Smooth muscle cell (in vitro differentiated cells): ENCODE data around the gene OR5B3. TPM values are rescaled to one million over a fixed set of nuclear protein-coding genes. Genes with fewer than 3 reads are reported as not detected.

Experiments used
- DNase-seq: peaks from one replicate; lab custom pipeline; 2025; ENCODE audit not compliant: unreplicated experiment; lab: John Stamatoyannopoulos, UW
- H2AFZ ChIP-seq: fragments of 200-600 bp; sonication (generic); 2 replicates; pipeline ENCODE4 v1.6.0; 2016; ENCODE audit warnings: antibody characterized with exemption, low read depth, mild to moderate bottlenecking
- H3F3A ChIP-seq: fragments of 200-600 bp; sonication (generic); 2 replicates; pipeline ENCODE4 v1.6.0; 2017; ENCODE audit warnings: antibody characterized with exemption, low read depth
- H3K27ac ChIP-seq: fragments of 200-600 bp; sonication (generic); 2 replicates; pipeline ENCODE4 v1.5.1; 2016; ENCODE audit warnings: low read depth, mild to moderate bottlenecking
- H3K27me3 ChIP-seq: fragments of 200-600 bp; sonication (generic); 2 replicates; pipeline ENCODE4 v1.6.1; 2016; ENCODE audit warnings: low read depth, mild to moderate bottlenecking
- H3K36me3 ChIP-seq: fragments of 200-600 bp; sonication (generic); 2 replicates; pipeline ENCODE4 v1.5.1; 2016; ENCODE audit warnings: low read depth
- H3K4me1 ChIP-seq: fragments of 200-600 bp; sonication (generic); 2 replicates; pipeline ENCODE4 v1.5.1; 2016; ENCODE audit warnings: low read depth
- H3K4me2 ChIP-seq: fragments of 200-600 bp; sonication (generic); 2 replicates; pipeline ENCODE4 v1.6.0; 2016; ENCODE audit warnings: mild to moderate bottlenecking
- H3K4me3 ChIP-seq: fragments of 200-600 bp; sonication (generic); 2 replicates; pipeline ENCODE4 v1.5.1; 2016; ENCODE audit warnings: mild to moderate bottlenecking
- H3K79me2 ChIP-seq: fragments of 200-600 bp; sonication (generic); 2 replicates; pipeline ENCODE4 v1.6.0; 2016; ENCODE audit warnings: low read depth, mild to moderate bottlenecking
- H3K9ac ChIP-seq: fragments of 200-600 bp; sonication (generic); 2 replicates; pipeline ENCODE4 v1.6.0; 2016; ENCODE audit warnings: low read depth
- H3K9me3 ChIP-seq: fragments of 200-600 bp; sonication (generic); replicated peaks from 2 replicates; pipeline ENCODE4 v1.5.1; 2016; ENCODE audit warnings: low read depth
- H4K20me1 ChIP-seq: fragments of 200-600 bp; sonication (generic); 2 replicates; pipeline ENCODE4 v1.6.0; 2016; ENCODE audit warnings: low read depth
- CTCF ChIP-seq: fragments of 200-600 bp; sonication (generic); IDR thresholded peaks from 2 replicates; pipeline ENCODE4 v1.5.1; 2017; ENCODE audit warnings: borderline replicate concordance, mild to moderate bottlenecking, antibody characterized with exemption; ENCODE audit not compliant: insufficient read depth, poor library complexity, severe bottlenecking
- WGBS: methylation state at CpG from one replicate; pipeline ENCODE4 v1.1.7; 2016; ENCODE audit warnings: low lambda C conversion rate; 5-methylcytosine and 5-hydroxymethylcytosine counted together
- polyA plus RNA-seq: library from polyadenylated mRNA; unstranded; fragments of >200 nt; fragmentation: Nextera tagmentation; extraction: Ambion mirVana; gene quantifications from 2 replicates; pipeline ENCODE4 v1.2.1, GENCODE V29; 2016
- total RNA-seq: library from RNA; depleted of rRNA; stranded (reverse); fragments of >200 nt; gene quantifications from 2 replicates; pipeline ENCODE4 v1.2.3, GENCODE V29; 2014

The OR5B3 gene
- total and polyA plus RNA-seq, 2 experiments from 2014 or later = not detected

- Histone ChIP-seq H3K4me2 (no peak within 1 kb of the TSS), H4K20me1 (no peaks in the 10 kb centered on the region), H2AFZ (no peak within 1 kb of the TSS), H3F3A (no peaks in the 10 kb centered on the region), H3K27ac (no peak within 1 kb of the TSS), H3K36me3 (no peaks in the 10 kb centered on the region), H3K9me3 (no peaks in the 10 kb centered on the region), H3K9ac (no peak within 1 kb of the TSS), H3K79me2 (no peaks in the 10 kb centered on the region), H3K27me3 (no peaks in the 10 kb centered on the region), H3K4me3 (no peak within 1 kb of the TSS), H3K4me1 (no peaks in the 10 kb centered on the region)
- TF ChIP-seq CTCF = no peak
- no peak for DNase-seq
- 94% methylated on average over 1 of the region's 1 CpG for WGBS
These were observed 35.5 kb upstream of the OR5B3 start, which contains the start of gene OR5B12 for GRCh38 chr11:58442136-58442535. TSS of gene OR5B12 (minus strand) at chr11:58442236. CDS start at chr11:58440151, 2,085 bp downstream.

DNA sequence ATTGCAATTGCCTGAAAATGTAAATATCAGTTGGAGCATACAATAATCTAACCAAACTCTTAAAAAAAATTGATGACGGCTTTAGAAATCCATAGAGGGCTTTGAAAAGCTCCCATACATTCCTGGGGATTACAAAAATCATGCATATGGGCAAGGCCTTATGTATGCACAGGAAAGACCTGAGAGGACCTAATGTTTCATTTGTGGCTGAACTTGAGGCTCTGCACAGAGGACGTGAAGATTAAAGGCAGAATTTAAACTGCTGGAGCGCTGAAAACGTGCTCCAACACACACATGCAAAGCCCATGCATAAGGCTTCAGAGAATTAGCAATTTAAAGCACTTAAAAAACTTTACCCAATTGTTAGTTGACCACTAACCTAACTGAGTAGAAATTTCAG is 31.8 kb upstream of the OR5B3 start:
- no peak for TF ChIP-seq CTCF
- no peaks in the 10 kb centered on the region for H3F3A ChIP-seq
- H3K4me3 ChIP-seq = no peak overlapping the region
- 54% methylated on average over 4 of the region's 4 CpGs for WGBS
- no peaks in the 10 kb centered on the region for H4K20me1 ChIP-seq
- H3K9ac ChIP-seq = no peak overlapping the region
- H3K4me2 ChIP-seq = no peak overlapping the region
- no peaks in the 10 kb centered on the region for H3K27me3 ChIP-seq
- no peak overlapping the region for H3K27ac ChIP-seq
- no peaks in the 10 kb centered on the region for H3K79me2 ChIP-seq
- H2AFZ ChIP-seq = no peak overlapping the region
- no peaks in the 10 kb centered on the region for H3K36me3 ChIP-seq
- H3K9me3 ChIP-seq = no peaks in the 10 kb centered on the region
- DNase-seq = no peak
- H3K4me1 ChIP-seq = no peaks in the 10 kb centered on the region

- Histone ChIP-seq H3K4me3 (no peak overlapping the region), H3K4me2 (no peak overlapping the region), H3K79me2 (no peaks in the 10 kb centered on the region), H3K27me3 (no peaks in the 10 kb centered on the region), H2AFZ (no peak overlapping the region), H3F3A (no peaks in the 10 kb centered on the region), H3K9me3 (no peaks in the 10 kb centered on the region), H3K4me1 (no peaks in the 10 kb centered on the region), H3K27ac (no peak overlapping the region), H3K36me3 (no peaks in the 10 kb centered on the region), H3K9ac (no peak overlapping the region), H4K20me1 (no peaks in the 10 kb centered on the region)
- no peak for DNase-seq
- 78% methylated on average over 3 of the region's 3 CpGs for WGBS
- no peak for TF ChIP-seq CTCF
These were observed 27.5 kb upstream of the OR5B3 start for GRCh38 chr11:58434217-58434616.

GRCh38 chr11:58433638-58434203 is 27.0 kb upstream of the OR5B3 start:
- no peak overlapping the region for H3K9ac ChIP-seq
- no peaks in the 10 kb centered on the region for H3K9me3 ChIP-seq
- no peak overlapping the region for H3K27ac ChIP-seq
- H3K27me3 ChIP-seq = no peaks in the 10 kb centered on the region
- TF ChIP-seq CTCF = no peak
- H3K4me2 ChIP-seq = no peak overlapping the region
- H3K79me2 ChIP-seq = no peaks in the 10 kb centered on the region
- H3K36me3 ChIP-seq = no peaks in the 10 kb centered on the region
- H3K4me3 ChIP-seq = no peak overlapping the region
- no peak for DNase-seq
- WGBS = 68% methylated on average over 3 of the region's 3 CpGs
- H3F3A ChIP-seq = no peaks in the 10 kb centered on the region
- H2AFZ ChIP-seq = no peak overlapping the region
- H4K20me1 ChIP-seq = no peaks in the 10 kb centered on the region
- no peaks in the 10 kb centered on the region for H3K4me1 ChIP-seq
